Coronary artery (tissue), 2 donors: ENCODE data around the gene GRHPR.

Source experiments
- DNase-seq: peaks from one replicate; pipeline ENCODE4 v3.0.0-alpha.2; 2017; ENCODE audit warnings: low spot score
- H3K27ac ChIP-seq, 2 donors: fragments of 200-600 bp; sonication (generic); one replicate each; pipeline ENCODE4 v1.5.1; 2016 to 2019
- H3K4me3 ChIP-seq: fragments of 200-600 bp; sonication (generic); 2 replicates; pipeline ENCODE4 v1.5.1; 2016; ENCODE audit warnings: mild to moderate bottlenecking, moderate library complexity
- TF ChIP-seq, protein P1 (sequence below): fragments of 200-600 bp; sonication (generic); IDR thresholded peaks from one replicate; pipeline ENCODE4 v1.5.1; 2019; ENCODE audit warnings: antibody characterized with exemption

The GRHPR gene

DNA sequence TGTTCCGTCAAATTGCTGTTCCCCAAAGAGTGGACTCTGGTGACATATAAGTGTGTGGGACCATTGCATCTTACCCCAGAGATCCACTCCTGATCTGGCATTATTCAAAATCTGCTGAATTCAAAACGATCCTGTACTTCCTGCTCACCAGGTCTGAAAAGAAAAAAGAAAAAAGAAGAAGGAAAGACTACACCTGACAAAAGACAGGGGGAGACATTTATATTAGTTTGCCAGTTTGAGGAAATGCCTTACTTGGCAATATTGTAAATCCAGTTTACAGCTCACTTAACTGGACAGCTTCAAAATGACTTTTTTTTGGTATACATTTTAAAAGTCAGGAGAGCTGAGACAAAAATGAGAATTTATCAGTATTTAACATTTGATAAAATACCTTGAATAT is 15.0 kb upstream of the GRHPR start:
- Histone ChIP-seq H3K4me3 (no peak overlapping the region), H3K27ac (no peak overlapping the region)
- DNase-seq = no peak
- TF ChIP-seq, protein P1, sequence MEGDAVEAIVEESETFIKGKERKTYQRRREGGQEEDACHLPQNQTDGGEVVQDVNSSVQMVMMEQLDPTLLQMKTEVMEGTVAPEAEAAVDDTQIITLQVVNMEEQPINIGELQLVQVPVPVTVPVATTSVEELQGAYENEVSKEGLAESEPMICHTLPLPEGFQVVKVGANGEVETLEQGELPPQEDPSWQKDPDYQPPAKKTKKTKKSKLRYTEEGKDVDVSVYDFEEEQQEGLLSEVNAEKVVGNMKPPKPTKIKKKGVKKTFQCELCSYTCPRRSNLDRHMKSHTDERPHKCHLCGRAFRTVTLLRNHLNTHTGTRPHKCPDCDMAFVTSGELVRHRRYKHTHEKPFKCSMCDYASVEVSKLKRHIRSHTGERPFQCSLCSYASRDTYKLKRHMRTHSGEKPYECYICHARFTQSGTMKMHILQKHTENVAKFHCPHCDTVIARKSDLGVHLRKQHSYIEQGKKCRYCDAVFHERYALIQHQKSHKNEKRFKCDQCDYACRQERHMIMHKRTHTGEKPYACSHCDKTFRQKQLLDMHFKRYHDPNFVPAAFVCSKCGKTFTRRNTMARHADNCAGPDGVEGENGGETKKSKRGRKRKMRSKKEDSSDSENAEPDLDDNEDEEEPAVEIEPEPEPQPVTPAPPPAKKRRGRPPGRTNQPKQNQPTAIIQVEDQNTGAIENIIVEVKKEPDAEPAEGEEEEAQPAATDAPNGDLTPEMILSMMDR = no peak

DNA sequence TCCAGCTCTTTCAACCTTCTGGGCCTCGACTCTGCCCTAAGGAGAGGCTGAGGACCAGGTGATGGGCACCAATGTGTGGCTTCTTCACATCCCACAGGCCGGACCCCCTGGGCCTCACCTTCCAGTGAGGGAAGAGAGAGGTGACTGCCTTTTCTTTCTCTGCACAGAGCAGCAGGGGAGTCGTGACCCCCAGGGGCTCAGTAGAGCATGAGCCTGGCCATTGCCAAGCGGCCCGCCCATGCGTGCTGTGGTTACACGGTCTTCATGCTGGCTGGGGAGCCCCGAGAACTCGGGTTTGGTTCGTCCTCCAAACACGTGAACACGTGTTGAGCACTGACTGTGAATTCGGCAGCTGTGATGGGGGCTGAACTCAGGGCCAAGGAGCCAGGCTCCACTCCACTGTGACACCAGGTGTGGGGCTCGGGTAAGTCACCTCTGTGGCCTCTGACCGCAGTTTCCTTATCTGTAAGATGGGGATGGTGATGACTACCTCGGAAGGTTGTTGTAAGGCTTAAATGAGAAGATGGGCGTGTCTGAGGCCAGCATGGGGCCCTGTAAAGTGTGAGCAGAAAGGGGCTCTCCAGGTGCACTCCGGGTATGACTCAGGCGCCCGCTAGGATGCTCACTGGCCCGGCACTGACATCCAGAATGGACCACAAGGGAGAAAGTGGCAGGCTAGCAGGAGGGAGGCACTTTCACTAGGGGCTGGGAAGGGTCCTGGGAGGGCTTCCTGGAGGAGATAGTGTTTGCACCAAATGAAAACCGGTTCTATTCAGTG is 13.4 kb upstream of the GRHPR start:
- Histone ChIP-seq H3K27ac (no peak overlapping the region), H3K4me3 (no peak overlapping the region)
- DNase-seq = no peak

DNA sequence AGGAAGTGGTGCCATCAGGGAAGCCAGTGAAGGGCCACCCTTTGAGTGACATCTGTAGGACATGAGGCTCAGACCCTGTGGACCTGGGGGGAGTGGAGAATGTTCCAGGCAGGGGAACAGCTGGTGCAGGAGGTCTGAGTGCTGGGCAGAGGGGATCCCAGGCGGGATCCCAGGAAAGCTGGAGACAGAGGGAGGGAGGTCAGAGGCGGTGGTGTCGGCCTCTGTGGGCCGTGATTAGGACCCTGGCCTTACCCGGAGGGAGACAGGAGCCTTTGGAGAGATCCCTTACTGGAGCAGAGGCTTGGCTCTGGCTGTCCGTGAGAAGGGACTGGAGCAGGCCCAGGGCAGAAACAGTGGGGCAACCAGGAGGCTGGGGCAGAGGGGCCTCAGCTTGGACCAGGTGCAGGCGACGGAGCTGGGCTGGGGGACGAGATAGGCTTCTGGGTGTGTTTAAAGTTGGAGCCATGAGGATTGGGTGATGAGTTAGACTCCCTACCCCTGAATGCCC is 12.1 kb upstream of the GRHPR start:
- no peak for DNase-seq
- Histone ChIP-seq H3K4me3 (no peak overlapping the region), H3K27ac (no peak overlapping the region)
- TF ChIP-seq, protein P1 = no peak

More for the DNA sequence above, 13.4 kb upstream of the GRHPR start:
- TF ChIP-seq, protein P1 = no peak

DNA sequence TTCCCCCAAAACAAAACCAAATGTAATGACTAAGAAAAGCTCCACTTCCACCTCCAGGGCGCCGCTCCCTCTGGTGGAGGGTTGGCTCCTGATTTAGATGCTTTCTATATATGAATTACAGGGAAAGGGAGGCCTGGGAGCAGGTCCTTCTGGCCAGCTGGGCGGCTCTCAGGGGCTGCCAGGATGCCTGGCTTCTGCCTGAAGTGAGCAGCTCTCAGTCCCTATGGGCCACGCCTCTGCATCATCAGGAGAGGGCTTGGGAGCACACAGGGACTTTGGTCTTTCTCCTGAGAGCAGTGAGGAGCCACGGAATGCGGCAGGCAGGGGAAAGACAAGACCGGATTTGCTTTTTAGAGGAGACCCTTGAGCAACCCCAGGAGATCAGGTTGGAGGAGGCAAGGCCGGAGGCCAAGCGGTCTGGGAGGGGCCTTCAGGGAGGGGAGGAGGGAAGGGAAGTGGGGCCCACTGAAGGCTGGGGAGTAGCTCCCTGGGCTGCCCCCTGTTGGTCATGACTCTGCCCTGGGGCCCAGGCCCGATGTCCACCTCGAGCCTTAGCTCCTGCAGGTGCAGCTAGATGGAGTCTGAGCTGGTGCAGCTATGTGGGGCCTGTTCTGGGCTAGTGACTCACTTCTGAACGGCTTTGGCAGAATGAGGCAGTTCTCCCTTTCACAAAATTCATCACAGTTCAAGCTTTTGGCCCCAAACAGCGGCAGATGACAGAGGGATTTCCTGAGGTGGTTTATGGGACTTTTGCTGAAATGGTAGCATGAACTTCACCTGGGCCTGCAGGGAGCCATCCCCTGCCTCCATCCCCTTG is 11.3 kb upstream of the GRHPR start:
- TF ChIP-seq, protein P1 = no peak
- no peak for DNase-seq
- Histone ChIP-seq H3K4me3 (no peak overlapping the region), H3K27ac (no peak overlapping the region)

DNA sequence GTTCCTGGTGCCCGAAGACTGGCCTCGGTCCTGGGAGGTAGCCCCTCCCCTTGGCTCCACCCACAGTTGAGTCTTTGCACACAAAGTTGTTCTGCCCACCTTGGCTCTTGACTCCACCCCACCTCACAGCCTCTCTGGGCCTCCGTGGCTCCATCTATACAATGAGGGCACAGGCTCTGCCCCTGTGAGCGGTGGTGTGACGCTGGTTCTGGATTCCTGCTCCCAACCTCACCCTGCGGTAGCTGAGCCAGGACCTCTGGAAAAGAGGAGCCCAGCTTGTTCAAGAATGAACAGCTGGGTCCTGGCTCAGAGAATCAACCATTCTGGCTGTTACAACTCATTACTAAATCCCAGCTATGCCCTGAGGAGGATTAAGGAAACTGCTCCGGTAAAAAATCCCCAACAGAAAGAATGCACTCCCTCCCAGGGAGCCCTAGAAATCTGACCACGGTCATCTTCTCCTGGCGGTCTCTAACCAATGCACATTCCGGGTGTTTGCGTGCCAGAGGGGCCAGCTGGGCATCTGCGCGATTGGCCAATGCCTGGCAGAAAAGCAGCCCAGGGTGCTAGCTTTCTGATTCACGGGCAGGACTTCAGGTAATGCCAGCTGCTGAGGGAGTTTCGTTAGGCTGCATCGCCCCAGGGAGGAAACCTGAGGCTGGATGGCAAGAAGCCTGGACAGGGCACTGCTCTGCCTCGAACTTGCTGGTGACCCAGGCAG is 9.9 kb upstream of the GRHPR start:
- DNase-seq = no peak
- Histone ChIP-seq H3K4me3 (no peak overlapping the region), H3K27ac (no peak overlapping the region)
- TF ChIP-seq, protein P1 = no peak

DNA sequence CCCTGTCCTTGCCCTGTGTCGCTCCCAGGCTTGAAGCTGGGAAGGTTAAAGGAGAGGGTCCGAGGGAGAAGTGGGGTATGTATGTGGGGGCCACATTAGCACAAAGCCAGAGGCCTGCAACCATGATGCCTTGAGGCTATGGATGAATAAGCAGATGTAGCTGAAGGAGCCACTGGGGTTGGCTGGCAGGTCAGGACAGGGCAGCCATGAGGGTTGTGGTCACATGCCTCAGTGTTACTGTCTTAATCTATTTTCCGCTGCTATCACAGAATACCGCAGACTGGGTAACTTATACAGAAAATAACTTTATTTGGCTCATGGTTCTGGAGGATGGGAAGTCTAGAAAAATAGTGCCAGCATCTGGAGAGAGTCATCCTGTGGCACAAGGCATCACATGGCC is 9.2 kb upstream of the GRHPR start:
- DNase-seq = no peak
- Histone ChIP-seq H3K4me3 (no peak overlapping the region), H3K27ac (no peak overlapping the region)
- TF ChIP-seq, protein P1 = no peak
